Uterus (tissue), 2 donors: ENCODE measurements around the gene MS4A10.

Source experiments
- CTCF ChIP-seq, 4 experiments: fragments of 200-600 bp in 2 of 4; fragments of 450-650 bp in 2 of 4; sonication (generic) in 2 of 4; IDR thresholded peaks; one replicate each; pipeline ENCODE4 v1.5.1; 2016 to 2019; ENCODE audit warnings: antibody characterized with exemption in 4 of 4, mild to moderate bottlenecking in 2 of 4, moderate library complexity in 1 of 4
- POLR2A ChIP-seq, 2 donors: fragments of 450-650 bp; IDR thresholded peaks; one replicate each; pipeline ENCODE4 v1.6.1; 2016; ENCODE audit warnings: antibody characterized with exemption in 2 of 2, mild to moderate bottlenecking in 1 of 2, moderate library complexity in 1 of 2

- TF ChIP-seq CTCF (IDR thresholded peaks at IDR 0.05) (no peak), POLR2A (IDR thresholded peaks at IDR 0.05) (no peak)
These were observed 10.4 kb upstream of the MS4A10 start for GRCh38 chr11:60774726-60775125.
